NCI-H2227 treated with DMSO at 0.1 percent for 48 hours (cell line): ENCODE data around the gene ATP11B.

Experiments
- DNase-seq: peaks from one replicate; lab custom pipeline; 2025; lab: John Stamatoyannopoulos, UW

Gene ATP11B

DNA sequence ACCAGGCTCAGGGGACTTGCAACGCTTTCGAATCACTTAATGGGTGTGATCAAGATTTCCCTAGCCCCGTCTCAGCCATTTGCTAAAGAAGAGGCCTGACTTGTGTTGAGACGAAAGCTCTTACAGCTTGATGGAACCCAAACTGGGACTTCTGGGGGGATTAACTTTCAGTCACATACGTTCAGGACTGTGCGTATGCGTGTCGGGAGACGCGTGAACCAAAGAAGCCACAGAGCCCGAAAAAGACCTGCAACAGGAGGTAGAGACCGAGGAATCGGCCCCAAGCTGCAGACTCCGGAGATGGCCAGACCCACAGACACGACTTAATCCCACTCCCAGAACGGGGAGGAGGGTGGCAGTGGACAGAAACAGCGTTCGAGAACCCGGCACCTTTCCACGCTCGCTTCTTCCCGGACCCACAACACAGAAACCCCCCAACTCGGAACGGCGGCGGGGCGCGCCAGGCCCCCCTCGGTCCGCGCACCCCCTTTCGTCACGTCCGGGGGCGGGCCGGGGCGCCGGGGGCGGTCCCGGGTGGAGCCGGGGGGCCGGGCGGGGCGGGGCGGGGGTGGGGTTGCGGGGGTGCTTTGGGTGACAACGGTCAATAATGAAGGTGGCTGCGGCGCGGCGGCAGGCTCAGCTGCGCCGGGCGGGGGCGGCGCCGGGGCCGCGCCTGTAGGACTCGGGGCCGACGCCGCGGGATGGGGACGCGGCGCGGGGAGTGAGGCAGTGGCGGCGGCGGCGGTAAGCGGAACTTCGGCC, at the start of gene ATP11B:
TSS of gene ATP11B (plus strand) at position 604 of the 762 bp plus-strand sequence. CDS start 256 bp downstream, outside the sequence.
- DNase-seq = peak; percentile 86

GRCh38 chr3:182746959-182747358, 46.3 kb upstream of the ATP11B start:
- DNase-seq = no peak

GRCh38 chr3:182755308-182755707, 38.0 kb upstream of the ATP11B start:
- DNase-seq = no peak

DNA sequence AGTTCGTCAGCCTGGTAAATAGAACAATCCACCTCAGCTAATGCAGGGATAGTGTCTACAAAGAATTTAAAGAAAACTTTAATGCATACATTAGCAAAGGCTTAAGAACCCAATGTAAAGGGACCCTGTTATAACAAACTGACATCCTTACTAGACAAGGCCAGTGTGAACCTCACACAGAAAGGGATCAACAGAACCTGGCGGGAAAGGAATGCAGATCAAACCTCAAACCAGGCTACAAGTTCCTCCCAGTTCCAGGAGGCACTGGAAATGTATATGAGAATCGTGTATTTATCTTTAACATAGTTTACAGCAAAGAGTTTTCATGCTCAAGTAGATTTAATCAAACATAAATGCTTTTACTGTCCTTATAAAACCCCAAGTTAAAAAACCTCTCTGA, 37.6 kb upstream of the ATP11B start:
- no peak for DNase-seq

GRCh38 chr3:182760576-182761164, 32.6 kb upstream of the ATP11B start:
- no peak for DNase-seq

GRCh38 chr3:182763896-182764295, 29.4 kb upstream of the ATP11B start:
- no peak for DNase-seq

- DNase-seq = no peak
Observed at GRCh38 chr3:182765287-182765686, 28.0 kb upstream of the ATP11B start.

- no peak for DNase-seq
Observed at GRCh38 chr3:182766099-182766498, 27.2 kb upstream of the ATP11B start.

DNA sequence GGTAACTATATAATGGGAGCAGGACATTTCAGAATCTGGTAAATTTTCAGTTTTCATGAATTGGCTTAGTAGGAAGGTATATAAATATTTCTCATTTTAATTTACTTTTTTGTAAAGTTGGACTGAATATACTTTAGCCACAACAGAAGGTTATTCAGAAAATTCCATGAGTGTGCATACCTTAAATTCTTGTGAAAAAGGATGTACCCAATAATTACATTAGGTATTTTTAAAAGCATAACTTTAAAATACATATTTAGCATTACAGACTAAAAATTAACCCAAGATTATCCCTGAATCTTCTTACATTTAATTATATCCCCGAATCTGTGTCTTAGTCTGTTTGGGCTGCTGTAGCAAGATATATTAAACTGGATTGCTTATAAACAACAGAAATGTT, 24.9 kb upstream of the ATP11B start:
- no peak for DNase-seq

DNA sequence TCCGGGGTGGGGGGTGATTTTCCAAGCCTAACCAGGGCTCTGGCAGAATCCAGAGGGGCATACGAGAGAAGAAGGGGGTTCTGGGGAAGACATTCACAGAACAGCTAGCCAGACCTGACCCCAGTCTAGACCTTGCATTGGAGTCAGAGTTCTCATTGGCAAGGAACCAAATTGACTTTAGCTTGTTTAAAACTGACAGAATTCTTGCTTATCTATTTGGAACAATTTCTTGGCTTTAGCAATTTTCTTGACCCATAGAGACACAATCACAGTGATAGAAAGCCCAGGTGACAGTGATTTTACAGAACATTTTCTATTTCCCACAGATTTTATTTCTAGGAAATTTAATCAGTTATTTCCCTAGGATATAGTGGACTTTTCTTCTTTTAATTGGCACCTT, 23.6 kb upstream of the ATP11B start:
- DNase-seq = no peak

DNA sequence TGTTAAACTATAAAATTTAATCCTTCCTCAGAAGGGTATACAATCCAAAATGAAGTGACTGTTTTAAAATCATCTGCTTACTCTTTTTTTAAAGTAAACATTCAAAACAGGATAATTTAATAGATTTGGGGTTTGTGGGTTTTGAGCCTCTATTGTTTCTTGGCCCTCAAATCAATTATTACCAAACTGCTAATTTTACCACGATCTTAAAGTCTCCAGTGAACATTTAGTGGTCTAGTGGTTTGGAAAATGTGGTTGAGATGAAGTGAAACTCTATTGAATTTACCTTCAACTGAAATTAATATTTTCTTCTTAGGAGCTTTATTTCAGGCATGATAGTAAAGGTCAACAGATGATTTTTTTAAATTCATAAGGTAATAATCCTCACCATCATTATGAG, 11.2 kb upstream of the ATP11B start:
- no peak for DNase-seq

- DNase-seq = no peak
Observed at GRCh38 chr3:182783106-182783505, 10.2 kb upstream of the ATP11B start.

- DNase-seq = no peak
Observed at GRCh38 chr3:182784542-182784941, 8.8 kb upstream of the ATP11B start.

GRCh38 chr3:182785142-182785541, 8.2 kb upstream of the ATP11B start:
- no peak for DNase-seq

DNA sequence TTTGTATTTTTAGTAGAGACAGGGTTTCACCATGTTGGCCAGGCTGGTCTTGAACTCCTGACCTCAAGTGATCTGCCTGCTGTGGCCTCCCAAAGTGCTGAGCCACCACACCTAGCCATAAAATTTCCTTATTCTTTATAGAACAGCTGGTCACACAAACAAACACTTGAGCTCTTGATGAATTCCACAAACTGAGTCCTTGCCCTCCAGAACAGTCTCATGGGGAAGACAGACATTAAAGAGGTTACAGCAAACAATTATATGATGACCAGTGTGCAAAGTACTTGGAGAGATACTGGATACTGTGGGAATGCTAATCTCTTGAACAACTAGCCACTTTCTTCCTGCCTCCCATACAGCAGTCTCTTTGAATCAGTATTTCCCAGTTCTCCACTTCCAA, 7.5 kb upstream of the ATP11B start:
- no peak for DNase-seq

DNA sequence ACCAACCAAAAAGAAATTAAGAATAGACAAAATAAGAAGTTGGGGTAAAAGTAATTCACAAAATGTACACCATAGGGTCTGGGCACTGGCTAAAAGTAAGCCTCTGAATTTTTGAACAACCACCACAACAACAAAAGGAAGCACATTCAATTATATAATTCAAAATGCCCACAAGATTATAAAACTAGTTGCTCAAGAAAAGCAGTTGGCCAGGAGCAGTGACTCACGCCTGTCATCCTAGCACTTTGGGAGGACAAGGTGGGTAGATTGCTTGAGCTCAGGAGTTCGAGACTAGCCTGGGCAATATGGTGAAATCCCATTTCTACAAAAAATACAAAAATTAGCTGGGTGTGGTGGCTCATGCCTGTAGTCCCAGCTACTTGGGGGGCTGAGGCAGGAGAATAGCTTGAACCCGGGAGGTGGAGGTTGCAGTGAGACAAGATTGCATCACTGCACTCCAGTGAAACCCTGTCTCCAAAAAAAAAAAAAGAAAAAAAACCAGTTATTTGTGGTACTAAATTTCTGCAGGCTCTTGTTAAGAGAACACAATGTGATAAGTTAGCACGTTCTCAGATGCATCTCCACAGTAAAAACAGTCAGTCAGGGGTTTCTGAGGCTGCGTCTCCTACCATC, 6.6 kb upstream of the ATP11B start:
- no peak for DNase-seq

DNA sequence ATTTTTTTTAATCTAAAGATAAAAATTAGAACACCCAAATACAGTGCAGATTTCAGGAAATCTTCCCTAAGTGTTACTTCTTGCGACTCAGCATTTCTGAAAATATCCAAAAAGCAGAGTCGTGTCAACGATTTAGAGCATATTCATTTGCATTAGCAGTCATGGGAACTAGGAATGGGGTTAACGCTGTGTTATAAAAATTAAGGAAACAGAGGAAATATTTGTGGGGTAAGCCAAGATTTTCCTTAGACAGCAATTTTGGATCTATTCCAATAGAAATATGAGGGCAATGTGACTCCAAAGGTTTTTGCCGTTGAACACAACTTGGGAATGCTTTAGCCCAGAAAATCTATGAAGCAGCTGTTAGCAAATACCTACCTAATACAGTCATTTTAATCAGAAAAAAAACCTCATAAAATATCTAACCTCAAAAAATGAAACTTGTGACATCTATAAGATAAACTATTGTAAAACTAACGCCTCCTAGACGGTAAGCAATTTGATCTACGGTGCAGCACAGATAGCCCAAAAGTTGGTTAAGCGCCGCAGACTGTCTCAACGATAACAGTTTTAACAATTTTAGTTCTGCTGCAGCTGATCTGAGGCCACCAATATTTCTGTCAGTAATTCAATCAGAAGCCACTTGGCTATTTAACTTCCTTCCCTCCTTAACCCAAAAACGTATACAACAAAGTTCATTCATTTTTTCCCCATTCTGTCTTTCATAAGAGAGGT, 5.8 kb upstream of the ATP11B start:
- no peak for DNase-seq

DNA sequence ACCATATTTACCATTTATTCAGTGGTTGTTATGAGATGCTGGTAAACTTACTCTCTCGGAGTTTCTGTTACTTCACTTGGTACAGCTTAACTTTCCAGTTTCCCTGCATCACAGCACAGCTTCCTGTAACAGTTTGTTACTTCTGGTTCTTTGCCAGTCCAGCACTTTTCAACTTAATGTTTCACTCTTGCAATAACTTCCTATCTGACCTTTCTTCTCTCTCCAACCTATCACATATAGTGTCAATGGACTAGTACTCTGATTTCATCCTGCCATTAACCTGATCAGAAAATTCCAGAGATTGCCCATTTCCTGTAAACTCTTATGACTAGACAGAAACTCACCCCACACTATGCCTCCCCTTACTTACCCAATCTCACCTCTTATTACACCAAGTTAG, 3.9 kb upstream of the ATP11B start:
- DNase-seq = no peak

DNA sequence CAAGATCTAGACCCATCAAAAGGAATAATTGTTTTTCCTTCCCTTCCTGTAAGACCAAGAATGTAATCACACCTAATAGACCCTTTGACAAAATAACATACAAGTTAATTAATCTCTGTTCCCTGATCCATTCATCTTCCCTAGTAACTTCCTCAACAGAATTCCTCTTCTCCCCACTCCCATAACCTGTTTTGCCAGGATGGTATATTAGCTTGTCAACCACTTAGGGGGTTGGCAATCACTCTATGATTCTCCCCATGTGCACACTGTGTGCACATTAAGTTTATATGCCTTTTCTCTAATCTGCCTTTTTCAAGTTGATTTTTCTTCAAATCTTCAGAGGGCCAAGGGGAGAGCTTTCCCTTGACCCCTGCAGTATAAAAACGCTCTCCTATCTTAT, 2.7 kb upstream of the ATP11B start:
- DNase-seq = no peak

- no peak for DNase-seq
Observed at GRCh38 chr3:182793663-182794454, 555 bp downstream of the ATP11B start.

GRCh38 chr3:182794455-182795388, 1.4 kb downstream of the ATP11B start:
- DNase-seq = no peak
